KG1 (cell line): ENCODE measurements around the gene CDKAL1.
"Not testable (repeated sequence)": the region's sequence is repeated elsewhere in the genome, so short reads cannot be mapped to it uniquely, and the experiment has no call there.

Source experiments
- DNase-seq: peaks from one replicate; lab custom pipeline; 2025; lab: John Stamatoyannopoulos, UW

CDKAL1 gene

GRCh38 chr6:21208796-21209186 lies 674.5 kb downstream of the CDKAL1 start:
- no peak for DNase-seq

- no peak for DNase-seq
Measured at GRCh38 chr6:21213492-21213891, 679.2 kb downstream of the CDKAL1 start.

GRCh38 chr6:21214738-21215448 lies 680.6 kb downstream of the CDKAL1 start:
- DNase-seq: no peak

- DNase-seq: no peak
Measured at GRCh38 chr6:21219241-21219640, 685.0 kb downstream of the CDKAL1 start.

GRCh38 chr6:21219856-21220255 lies 685.6 kb downstream of the CDKAL1 start:
- DNase-seq: no peak

- no peak for DNase-seq
Measured at GRCh38 chr6:21220271-21220987, 686.2 kb downstream of the CDKAL1 start.

GRCh38 chr6:21222656-21223055 lies 688.4 kb downstream of the CDKAL1 start:
- DNase-seq: no peak

- DNase-seq: no peak
Measured at GRCh38 chr6:21225912-21226311, 691.7 kb downstream of the CDKAL1 start.

- no peak for DNase-seq
Measured at GRCh38 chr6:21227486-21227885, 693.2 kb downstream of the CDKAL1 start.

- no peak for DNase-seq
Measured at GRCh38 chr6:21228411-21228810, 694.2 kb downstream of the CDKAL1 start.

GRCh38 chr6:21228876-21229460 lies 694.7 kb downstream of the CDKAL1 start:
- DNase-seq: no peak

- DNase-seq: no peak
Measured at GRCh38 chr6:21230536-21230935, 696.3 kb downstream of the CDKAL1 start.

GRCh38 chr6:21235162-21235561 lies 700.9 kb downstream of the CDKAL1 start:
- no peak for DNase-seq

GRCh38 chr6:21238208-21238607 lies 704.0 kb downstream of the CDKAL1 start:
- no peak for DNase-seq

GRCh38 chr6:21240709-21241108 lies 706.5 kb downstream of the CDKAL1 start:
- no peak for DNase-seq

- DNase-seq: no peak
Measured at GRCh38 chr6:21241231-21242130, 707.2 kb downstream of the CDKAL1 start.

GRCh38 chr6:21244897-21245470 lies 710.7 kb downstream of the CDKAL1 start:
- no peak for DNase-seq

- no peak for DNase-seq
Measured at GRCh38 chr6:21245488-21245887, 711.2 kb downstream of the CDKAL1 start.

- no peak for DNase-seq
Measured at GRCh38 chr6:21246075-21246474, 711.8 kb downstream of the CDKAL1 start.

- not testable (repeated sequence) for DNase-seq
Measured at GRCh38 chr6:21254460-21254859, 720.2 kb downstream of the CDKAL1 start.

GRCh38 chr6:21256197-21256596 lies 721.9 kb downstream of the CDKAL1 start:
- no peak for DNase-seq

- no peak for DNase-seq
Measured at GRCh38 chr6:21257125-21257524, 722.9 kb downstream of the CDKAL1 start.
